Astrocyte (in vitro differentiated cells and primary cell): ENCODE measurements around the gene TUBB4B. TPM values are rescaled to one million over a fixed set of nuclear protein-coding genes. Genes with fewer than 3 reads are reported as not detected.

Experiments
- DNase-seq: peaks from one replicate; pipeline ENCODE4 v3.0.0-alpha.2; 2010; ENCODE audit warnings: low read depth
- FAIRE-seq: peaks from 2 replicates; lab custom pipeline; 2011; peaks lifted over from hg19 to GRCh38; lab: Jason Lieb, UNC
- H2AFZ ChIP-seq: 2 replicates; pipeline ENCODE4 v1.6.0; 2012; ENCODE audit warnings: low read depth, low read length, inconsistent platforms
- H3K27ac ChIP-seq: 2 replicates; pipeline ENCODE4 v1.5.1; 2011; ENCODE audit warnings: low read depth, low read length, inconsistent platforms
- H3K27me3 ChIP-seq: 2 replicates; pipeline ENCODE4 v1.6.0; 2011; ENCODE audit warnings: low read length, inconsistent platforms; ENCODE audit not compliant: insufficient read depth
- H3K36me3 ChIP-seq: 2 replicates; pipeline ENCODE4 v1.5.1; 2011; ENCODE audit warnings: low read length, inconsistent platforms; ENCODE audit not compliant: insufficient read depth
- H3K4me1 ChIP-seq: 2 replicates; pipeline ENCODE4 v1.5.1; 2011; ENCODE audit warnings: low read length, inconsistent platforms; ENCODE audit not compliant: insufficient read depth
- H3K4me2 ChIP-seq: 2 replicates; pipeline ENCODE4 v1.6.0; 2012; ENCODE audit warnings: low read length, inconsistent platforms
- H3K4me3 ChIP-seq: 2 replicates; pipeline ENCODE4 v1.5.1; 2011; ENCODE audit warnings: low read depth, mild to moderate bottlenecking, low read length, inconsistent platforms; ENCODE audit not compliant: insufficient read depth
- H3K79me2 ChIP-seq: 2 replicates; pipeline ENCODE4 v1.6.0; 2012; ENCODE audit warnings: mild to moderate bottlenecking, low read length, inconsistent platforms; ENCODE audit not compliant: insufficient read depth
- H3K9ac ChIP-seq: 2 replicates; pipeline ENCODE4 v1.6.0; 2012; ENCODE audit warnings: mild to moderate bottlenecking, low read length, inconsistent platforms
- H3K9me3 ChIP-seq: 2 replicates; pipeline ENCODE4 v1.5.1; 2012; ENCODE audit warnings: low read depth, mild to moderate bottlenecking, low read length, inconsistent platforms; ENCODE audit not compliant: insufficient read depth
- H4K20me1 ChIP-seq: 2 replicates; pipeline ENCODE4 v1.6.0; 2012; ENCODE audit warnings: low read length, inconsistent platforms; ENCODE audit not compliant: insufficient read depth
- H3K27ac Mint-ChIP-seq: one replicate; pipeline ENCODE4 v1.8.0; 2021; ENCODE audit warnings: mild to moderate bottlenecking, mixed read lengths; ENCODE audit not compliant: unreplicated experiment
- H3K27me3 Mint-ChIP-seq: one replicate; pipeline ENCODE4 v1.8.0; 2021; ENCODE audit warnings: low read depth, mixed read lengths; ENCODE audit not compliant: unreplicated experiment
- H3K36me3 Mint-ChIP-seq: one replicate; pipeline ENCODE4 v1.8.0; 2021; ENCODE audit warnings: low read depth, mixed read lengths; ENCODE audit not compliant: unreplicated experiment
- H3K4me1 Mint-ChIP-seq: one replicate; pipeline ENCODE4 v1.8.0; 2021; ENCODE audit warnings: low read depth, mixed read lengths; ENCODE audit not compliant: unreplicated experiment
- H3K4me3 Mint-ChIP-seq: one replicate; pipeline ENCODE4 v1.8.0; 2021; ENCODE audit warnings: mild to moderate bottlenecking, moderate library complexity, mixed read lengths; ENCODE audit not compliant: unreplicated experiment
- H3K9me3 Mint-ChIP-seq: one replicate; pipeline ENCODE4 v1.8.0; 2021; ENCODE audit warnings: mild to moderate bottlenecking, mixed read lengths; ENCODE audit not compliant: unreplicated experiment
- CTCF ChIP-seq: IDR thresholded peaks from 2 replicates; pipeline ENCODE4 v1.5.1; 2011; ENCODE audit warnings: low read depth, mild to moderate bottlenecking, inconsistent platforms, low read length, moderate library complexity; ENCODE audit not compliant: insufficient read depth
- EZH2 ChIP-seq: IDR thresholded peaks from 2 replicates; pipeline ENCODE4 v1.6.1; 2012; ENCODE audit warnings: mild to moderate bottlenecking, low read length, inconsistent platforms; ENCODE audit not compliant: insufficient read depth
- total RNA-seq: library from RNA; stranded (reverse); gene quantifications from 2 replicates; pipeline ENCODE4 v1.2.1, GENCODE V29; 2021

Gene TUBB4B
- total RNA-seq, 1 donor from 2014 or later, result 218 TPM

- H4K20me1 ChIP-seq, result peaks cover 48% of the 10 kb centered on the region
- no peak overlapping the region for H3K4me2 ChIP-seq
- no peak overlapping the region for H2AFZ ChIP-seq
- H3K79me2 ChIP-seq, result peaks cover 7% of the 10 kb centered on the region
- no peak overlapping the region for H3K27ac ChIP-seq
- no peak overlapping the region for H3K4me3 ChIP-seq
- H3K9me3 ChIP-seq, result no peaks in the 10 kb centered on the region
- FAIRE-seq (no peak), DNase-seq (no peak)
- Mint-ChIP-seq H3K27me3 (no peaks in the 10 kb centered on the region), H3K4me3 (no peak overlapping the region), H3K27ac (no peak overlapping the region), H3K9me3 (no peaks in the 10 kb centered on the region), H3K36me3 (peaks cover 15% of the 10 kb centered on the region), H3K4me1 (peaks cover 6% of the 10 kb centered on the region)
- no peak overlapping the region for H3K9ac ChIP-seq
- no peak for TF ChIP-seq CTCF
- TF ChIP-seq EZH2, result no peak
- H3K4me1 ChIP-seq, result peaks cover 17% of the 10 kb centered on the region
- H3K27me3 ChIP-seq, result no peaks in the 10 kb centered on the region
- peaks cover 9% of the 10 kb centered on the region for H3K36me3 ChIP-seq
Measured at GRCh38 chr9:137272241-137273094, 31.4 kb downstream of the TUBB4B start.

- no peak overlapping the region for H3K27ac ChIP-seq
- Mint-ChIP-seq H3K36me3 (peaks cover 12% of the 10 kb centered on the region), H3K4me3 (no peak overlapping the region), H3K9me3 (no peaks in the 10 kb centered on the region), H3K27ac (no peak overlapping the region), H3K4me1 (peaks cover 6% of the 10 kb centered on the region), H3K27me3 (no peaks in the 10 kb centered on the region)
- H3K4me3 ChIP-seq, result no peak overlapping the region
- FAIRE-seq, result no peak
- TF ChIP-seq CTCF, result no peak
- TF ChIP-seq EZH2, result no peak
- peaks cover 10% of the 10 kb centered on the region for H3K79me2 ChIP-seq
- H3K9ac ChIP-seq, result no peak overlapping the region
- no peak overlapping the region for H3K4me2 ChIP-seq
- no peak for DNase-seq
- H3K4me1 ChIP-seq, result peaks cover 14% of the 10 kb centered on the region
- no peak overlapping the region for H2AFZ ChIP-seq
- peaks cover 44% of the 10 kb centered on the region for H4K20me1 ChIP-seq
- no peaks in the 10 kb centered on the region for H3K9me3 ChIP-seq
- H3K36me3 ChIP-seq, result peaks cover 9% of the 10 kb centered on the region
- H3K27me3 ChIP-seq, result no peaks in the 10 kb centered on the region
Measured at GRCh38 chr9:137273095-137273490, 32.0 kb downstream of the TUBB4B start.
